HEK293T (cell line): ENCODE measurements around the gene ODAD4.

ENCODE experiments used
- CTCF ChIA-PET: fragments of 350-600 bp; formaldehyde crosslinking; extraction: SDS; loops from one replicate; lab custom pipeline; 2021; ENCODE audit warnings: antibody characterized with exemption, inconsistent platforms; lab: Yijun Ruan, JAX
- POLR2A ChIA-PET: fragments of 350-600 bp; formaldehyde crosslinking; extraction: SDS; loops from one replicate; lab custom pipeline; 2020; ENCODE audit warnings: antibody characterized with exemption, inconsistent platforms; lab: Yijun Ruan, JAX
- DNase-seq: peaks from one replicate; pipeline ENCODE4 v3.0.0; 2012; ENCODE audit warnings: mixed read lengths; ENCODE audit errors: extremely low spot score
- ARNT ChIP-seq: fragments of 450-650 bp; IDR thresholded peaks from 2 replicates; pipeline ENCODE4 v1.6.1; 2017; ENCODE audit warnings: mild to moderate bottlenecking
- BHLHE40 ChIP-seq: fragments of 450-650 bp; IDR thresholded peaks from 2 replicates; pipeline ENCODE4 v1.6.1; 2016; ENCODE audit warnings: mild to moderate bottlenecking, moderate library complexity, borderline replicate concordance
- CTBP1 ChIP-seq: fragments of 450-650 bp; IDR thresholded peaks from 2 replicates; pipeline ENCODE4 v1.6.1; 2016; ENCODE audit warnings: borderline replicate concordance
- ELF4 ChIP-seq: fragments of 450-650 bp; IDR thresholded peaks from 2 replicates; pipeline ENCODE4 v1.6.1; 2017; ENCODE audit warnings: antibody characterized with exemption
- FOXA1 ChIP-seq: fragments of 450-650 bp; IDR thresholded peaks from 2 replicates; pipeline ENCODE4 v1.6.1; 2016; ENCODE audit warnings: mild to moderate bottlenecking
- FOXK2 ChIP-seq: fragments of 450-650 bp; IDR thresholded peaks from 2 replicates; pipeline ENCODE4 v1.6.1; 2016; ENCODE audit warnings: mild to moderate bottlenecking
- FOXM1 ChIP-seq: fragments of 450-650 bp; IDR thresholded peaks from 2 replicates; pipeline ENCODE4 v1.6.1; 2017; ENCODE audit warnings: mild to moderate bottlenecking, borderline replicate concordance
- HDGF ChIP-seq: fragments of 450-650 bp; IDR thresholded peaks from 2 replicates; pipeline ENCODE4 v1.6.1; 2017; ENCODE audit warnings: antibody characterized with exemption, borderline replicate concordance
- L3MBTL2 ChIP-seq: fragments of 450-650 bp; conservative IDR thresholded peaks from 2 replicates; pipeline ENCODE4 v1.6.1; 2016; ENCODE audit warnings: mild to moderate bottlenecking
- LEF1 ChIP-seq: fragments of 450-650 bp; IDR thresholded peaks from 2 replicates; pipeline ENCODE4 v1.6.1; 2017; ENCODE audit warnings: mild to moderate bottlenecking, borderline replicate concordance
- NFRKB ChIP-seq: fragments of 450-650 bp; IDR thresholded peaks from 2 replicates; pipeline ENCODE4 v1.6.1; 2016; ENCODE audit warnings: mild to moderate bottlenecking, moderate library complexity
- SP1 ChIP-seq: fragments of 450-650 bp; IDR thresholded peaks from 2 replicates; pipeline ENCODE4 v1.6.1; 2017
- SUZ12 ChIP-seq: fragments of 450-650 bp; IDR thresholded peaks from 2 replicates; pipeline ENCODE4 v1.6.1; 2016; ENCODE audit warnings: mild to moderate bottlenecking
- TARDBP ChIP-seq: fragments of 450-650 bp; IDR thresholded peaks from 2 replicates; pipeline ENCODE4 v1.6.1; 2016
- ZNF384 ChIP-seq: fragments of 450-650 bp; IDR thresholded peaks from 2 replicates; pipeline ENCODE4 v1.6.1; 2016
- TF ChIP-seq, protein P1 (sequence below): fragments of 450-650 bp; IDR thresholded peaks from 2 replicates; pipeline ENCODE4 v1.6.1; 2016

ODAD4 gene

DNA sequence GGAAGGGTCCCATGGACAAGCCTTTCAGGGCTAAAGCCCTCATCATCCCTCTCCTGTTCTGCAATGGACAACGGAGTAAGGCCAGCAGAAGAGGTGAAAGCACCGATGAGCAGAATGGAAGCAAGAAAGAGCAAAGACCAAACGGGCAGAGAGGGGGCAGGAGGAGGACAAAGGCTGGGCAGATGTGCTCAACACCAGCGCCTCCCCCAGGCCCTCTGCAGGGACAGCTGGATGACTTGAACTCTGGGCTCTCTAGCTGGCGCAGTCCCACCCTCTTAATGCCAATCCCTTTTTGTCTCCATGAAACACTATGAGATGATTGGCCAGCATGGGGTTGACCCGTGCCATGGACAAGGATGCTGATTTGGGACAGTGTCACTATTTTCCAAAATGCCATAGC, 33.7 kb upstream of the ODAD4 start:
- ChIA-PET CTCF (interaction anchor here (1.0 kb wide), 1 partner anchor 201 kb away, joined by 3 read pairs; no protein-coding TSS in a partner anchor), POLR2A (no interaction called here)
- no peak for DNase-seq
- TF ChIP-seq, protein P1, sequence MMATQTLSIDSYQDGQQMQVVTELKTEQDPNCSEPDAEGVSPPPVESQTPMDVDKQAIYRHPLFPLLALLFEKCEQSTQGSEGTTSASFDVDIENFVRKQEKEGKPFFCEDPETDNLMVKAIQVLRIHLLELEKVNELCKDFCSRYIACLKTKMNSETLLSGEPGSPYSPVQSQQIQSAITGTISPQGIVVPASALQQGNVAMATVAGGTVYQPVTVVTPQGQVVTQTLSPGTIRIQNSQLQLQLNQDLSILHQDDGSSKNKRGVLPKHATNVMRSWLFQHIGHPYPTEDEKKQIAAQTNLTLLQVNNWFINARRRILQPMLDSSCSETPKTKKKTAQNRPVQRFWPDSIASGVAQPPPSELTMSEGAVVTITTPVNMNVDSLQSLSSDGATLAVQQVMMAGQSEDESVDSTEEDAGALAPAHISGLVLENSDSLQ = no peak
- TF ChIP-seq ZNF384 (no peak), ARNT (no peak), FOXA1 (no peak), HDGF (no peak), BHLHE40 (no peak), SP1 (no peak), ELF4 (no peak), SUZ12 (no peak), FOXK2 (no peak), L3MBTL2 (no peak), CTBP1 (no peak), LEF1 (no peak), FOXM1 (no peak), NFRKB (no peak), TARDBP (no peak)

DNA sequence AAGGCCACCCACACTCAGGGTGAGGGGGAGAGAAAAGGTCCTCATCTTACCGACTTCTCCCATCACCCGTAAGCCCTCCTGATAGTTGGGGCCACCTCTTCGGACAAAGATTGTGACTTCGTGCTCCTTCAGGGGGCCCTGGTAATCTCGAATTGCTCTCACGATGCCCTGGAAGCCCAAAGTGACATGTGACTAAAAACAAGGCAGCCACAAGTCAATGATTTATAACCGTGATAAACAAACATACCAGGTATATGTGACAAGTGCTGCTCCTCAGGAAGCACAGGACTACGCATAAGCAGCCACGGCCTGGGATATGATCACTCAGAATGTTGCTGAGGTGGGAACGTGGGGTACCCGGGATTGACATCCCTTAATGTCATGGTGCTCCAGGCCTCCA, 28.8 kb upstream of the ODAD4 start:
- no peak for TF ChIP-seq HDGF
- TF ChIP-seq FOXK2 = no peak
- no peak for TF ChIP-seq BHLHE40
- no peak for TF ChIP-seq ZNF384
- TF ChIP-seq L3MBTL2 = no peak
- no peak for DNase-seq
- ChIA-PET POLR2A (no interaction called here), CTCF (no interaction called here)

DNA sequence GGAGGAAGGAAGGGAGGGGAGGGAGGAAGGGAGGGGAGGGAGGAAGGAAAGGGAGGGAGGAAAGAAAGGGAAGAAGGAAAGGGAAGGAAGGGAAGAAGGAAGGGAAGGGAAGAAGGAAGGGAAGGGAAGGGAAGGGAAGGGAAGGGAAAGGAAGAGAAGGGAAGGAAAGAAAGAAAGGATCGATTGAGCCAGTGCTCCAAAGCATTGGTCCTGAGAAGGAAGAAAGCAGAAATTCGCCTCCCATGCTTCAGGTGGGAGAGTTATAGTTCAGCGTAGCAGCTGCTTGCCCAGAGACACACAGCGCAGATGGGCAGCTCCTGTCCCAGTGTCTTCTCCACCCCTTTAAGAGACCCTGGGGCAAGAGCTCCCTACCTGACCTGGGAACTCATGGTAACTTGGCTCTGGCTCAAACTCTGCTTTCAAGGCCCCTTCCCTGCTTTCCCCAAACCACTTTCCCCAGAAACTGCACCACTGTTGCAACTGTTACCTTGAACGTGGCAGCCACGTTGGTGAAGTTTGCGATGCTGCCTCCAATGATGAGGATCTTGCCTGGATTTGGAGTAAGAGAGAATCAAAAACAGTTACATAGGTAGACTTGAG, 26.1 kb upstream of the ODAD4 start:
- no peak for DNase-seq
- ChIA-PET CTCF (interaction anchor here (1.5 kb wide), 1 partner anchor 241 kb away, joined by 4 read pairs; no protein-coding TSS in a partner anchor), POLR2A (interaction anchor here (2.8 kb wide), 1 partner anchor 15 kb away, joined by 10 read pairs; the partner anchor contains the start of gene ACLY)
- TF ChIP-seq, protein P1 = no peak
- TF ChIP-seq SUZ12 = no peak
- no peak for TF ChIP-seq FOXA1

DNA sequence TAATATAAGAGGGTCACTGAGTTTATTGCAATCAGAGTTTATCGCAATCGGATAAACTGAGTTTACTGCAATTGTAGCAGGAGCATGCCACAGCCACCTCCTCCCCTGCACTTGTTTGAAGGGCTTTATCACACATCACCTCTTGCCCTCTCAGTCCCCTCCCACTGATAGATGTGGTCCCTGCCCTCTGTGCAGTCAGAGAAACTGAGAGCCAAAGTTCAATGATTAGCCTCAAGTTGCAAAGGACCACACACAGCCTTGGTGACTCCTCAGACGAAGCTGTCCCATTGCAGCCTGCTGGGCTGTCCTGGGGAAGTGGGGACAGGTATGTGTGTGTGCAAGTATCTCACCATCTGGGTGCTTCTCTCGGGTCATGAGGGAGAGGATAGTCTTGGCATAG, 25.2 kb upstream of the ODAD4 start:
- CTCF ChIA-PET = interaction anchor here (1.5 kb wide), 1 partner anchor 242 kb away, joined by 4 read pairs; no protein-coding TSS in a partner anchor
- no peak for TF ChIP-seq HDGF
- TF ChIP-seq SUZ12 = no peak
- no peak for TF ChIP-seq FOXA1

DNA sequence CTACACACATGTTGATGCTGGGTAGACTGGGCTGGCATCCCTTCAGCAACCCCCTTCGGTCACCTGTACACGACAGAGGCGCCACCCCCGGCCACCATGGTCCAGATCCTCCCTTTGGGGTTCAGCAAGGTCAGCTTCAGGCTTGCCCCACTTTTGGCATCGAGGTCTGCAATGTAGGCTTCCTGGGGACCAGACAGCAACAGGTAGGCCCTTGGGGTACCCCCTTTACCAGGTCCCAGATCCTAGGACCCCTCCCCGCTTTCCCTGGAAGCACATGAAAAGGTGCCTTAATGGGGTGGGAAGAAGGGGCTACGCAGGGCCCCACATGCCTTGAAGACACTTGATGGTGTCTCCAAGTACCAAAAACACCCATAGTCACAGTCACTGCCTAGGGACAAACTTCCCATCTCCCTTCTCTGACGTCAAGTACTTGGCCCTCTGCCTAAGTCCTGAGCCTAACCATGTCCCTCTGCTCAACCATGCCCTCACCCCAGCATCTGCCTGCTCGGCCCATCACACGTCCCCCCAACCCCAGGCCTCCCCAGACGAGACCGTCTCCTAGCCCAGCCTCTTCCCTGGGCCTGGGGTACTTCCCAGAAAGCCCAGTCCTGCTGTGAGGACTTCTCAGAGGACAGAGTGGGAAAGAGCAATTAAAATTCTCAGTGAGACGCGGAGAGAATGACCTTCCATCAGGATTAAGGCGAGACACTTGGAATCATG, 23.8 kb upstream of the ODAD4 start:
- DNase-seq = no peak
- TF ChIP-seq ZNF384 = no peak
- no peak for TF ChIP-seq ARNT
- TF ChIP-seq CTBP1 = no peak
- no peak for TF ChIP-seq LEF1
- no peak for TF ChIP-seq NFRKB
- no peak for TF ChIP-seq FOXM1
- TF ChIP-seq ELF4 = no peak
- no peak for TF ChIP-seq HDGF
- TF ChIP-seq, protein P1 = no peak
- TF ChIP-seq SUZ12 = no peak
- no peak for TF ChIP-seq FOXK2
- TF ChIP-seq TARDBP = no peak
- TF ChIP-seq FOXA1 = no peak
- no peak for TF ChIP-seq BHLHE40
- TF ChIP-seq SP1 = no peak
- TF ChIP-seq L3MBTL2 = no peak
- ChIA-PET CTCF (no interaction called here), POLR2A (interaction anchor here (2.8 kb wide), 1 partner anchor 12 kb away, joined by 10 read pairs; the partner anchor contains the start of gene ACLY)

More for the DNA sequence above, 25.2 kb upstream of the ODAD4 start:
- POLR2A ChIA-PET = interaction anchor here (2.8 kb wide), 1 partner anchor 14 kb away, joined by 10 read pairs; the partner anchor contains the start of gene ACLY
- no peak for DNase-seq

DNA sequence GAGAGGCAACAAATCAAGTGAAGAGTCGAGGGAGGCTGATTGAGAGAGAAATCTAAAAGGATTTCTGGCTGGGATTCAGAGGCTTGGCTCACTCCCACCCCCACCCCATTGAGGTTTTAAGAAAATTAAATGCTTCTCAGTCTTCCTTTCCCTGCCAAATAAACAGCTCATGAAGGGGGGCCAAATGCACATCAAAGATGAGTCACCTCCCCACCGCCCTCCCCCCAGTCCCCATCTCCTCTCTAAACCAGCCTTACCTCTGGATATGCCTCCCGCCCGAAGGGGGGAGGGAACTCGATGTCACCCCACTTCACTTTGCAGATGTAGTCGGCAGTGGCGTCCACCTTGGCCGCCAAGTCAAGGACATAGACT, 23.2 kb upstream of the ODAD4 start:
- CTCF ChIA-PET = interaction anchor here (0.6 kb wide), 1 partner anchor 60 kb away, joined by 3 read pairs; no protein-coding TSS in a partner anchor

More for the DNA sequence above, 23.2 kb upstream of the ODAD4 start:
- no peak for DNase-seq
- TF ChIP-seq LEF1 (no peak), FOXK2 (no peak), SP1 (no peak), ARNT (no peak), HDGF (no peak), ELF4 (no peak), CTBP1 (no peak), ZNF384 (no peak), FOXM1 (no peak)
- TF ChIP-seq, protein P1 = no peak
- POLR2A ChIA-PET = interaction anchor here (1.1 to 1.4 kb wide), 2 partner anchors 12 to 23 kb away, joined by 4 to 5 read pairs; partner anchors contain the start of genes ACLY and ODAD4
